ENCODE results near the gene TOR4A.

GRCh38 chr9:137254624-137255447 is 22.7 kb upstream of the TOR4A start, which contains the start of gene NELFB:
- TF ChIP-seq GATA2 (IDR thresholded peaks at IDR 0.05; ENCODE audit: low read depth, low read length) (no peak), GATA3 (IDR thresholded peaks at IDR 0.05; ENCODE audit: low read depth, low read length) (no peak)

Data from SH-SY5Y (cell line).